ENCODE results near the gene CIDEA.

Gene CIDEA

GRCh38 chr18:12242658-12243260, 11.4 kb upstream of the CIDEA start:
- peak; percentile 6 for DNase-seq

GRCh38 chr18:12243272-12243671, 10.9 kb upstream of the CIDEA start:
- peak; percentile 25 for DNase-seq

- DNase-seq = peak; percentile 40
Measured at GRCh38 chr18:12245793-12246135, 8.4 kb upstream of the CIDEA start.

- peak; percentile 73 for DNase-seq
Measured at GRCh38 chr18:12246849-12247808, 7.0 kb upstream of the CIDEA start.

- peak; percentile 12 for DNase-seq
Measured at GRCh38 chr18:12247946-12248345, 6.2 kb upstream of the CIDEA start.

- no peak for DNase-seq
Measured at GRCh38 chr18:12248926-12249720, 5.0 kb upstream of the CIDEA start.

GRCh38 chr18:12251311-12251710, 2.9 kb upstream of the CIDEA start:
- DNase-seq = no peak

GRCh38 chr18:12252061-12252460, 2.1 kb upstream of the CIDEA start:
- DNase-seq = no peak

GRCh38 chr18:12253027-12253426, 1.1 kb upstream of the CIDEA start:
- no peak for DNase-seq

GRCh38 chr18:12253663-12254135, 462 bp upstream of the CIDEA start:
- DNase-seq = peak; percentile 69

GRCh38 chr18:12254820-12255511, 805 bp downstream of the CIDEA start:
- no peak for DNase-seq

- DNase-seq = peak; percentile 90
Measured at GRCh38 chr18:12255626-12256026, 1.5 kb downstream of the CIDEA start.

- no peak for DNase-seq
Measured at GRCh38 chr18:12256951-12257350, 2.8 kb downstream of the CIDEA start.

GRCh38 chr18:12257996-12258718, 4.0 kb downstream of the CIDEA start:
- peak; percentile 72 for DNase-seq

- no peak for DNase-seq
Measured at GRCh38 chr18:12258719-12259705, 4.9 kb downstream of the CIDEA start.

GRCh38 chr18:12262748-12263147, 8.6 kb downstream of the CIDEA start:
- no peak for DNase-seq

- DNase-seq = no peak
Measured at GRCh38 chr18:12264864-12265263, 10.7 kb downstream of the CIDEA start.

GRCh38 chr18:12271376-12272235, 17.4 kb downstream of the CIDEA start:
- peak; percentile 87 for DNase-seq

- no peak for DNase-seq
Measured at GRCh38 chr18:12274793-12275192, 20.6 kb downstream of the CIDEA start.
